HG02798 (cell line): Measurements from ENCODE around the gene MAP3K12.
A peak's percentile ranks its signal among the peaks of the same experiment; 100 is the strongest.

Experiments
- ATAC-seq: cut with Tn5 transposase; IDR thresholded peaks from one replicate; pipeline ENCODE4 v1.9.1; 2021; ENCODE audit warnings: mild to moderate bottlenecking; ENCODE audit not compliant: unreplicated experiment, poor library complexity

The MAP3K12 gene

DNA sequence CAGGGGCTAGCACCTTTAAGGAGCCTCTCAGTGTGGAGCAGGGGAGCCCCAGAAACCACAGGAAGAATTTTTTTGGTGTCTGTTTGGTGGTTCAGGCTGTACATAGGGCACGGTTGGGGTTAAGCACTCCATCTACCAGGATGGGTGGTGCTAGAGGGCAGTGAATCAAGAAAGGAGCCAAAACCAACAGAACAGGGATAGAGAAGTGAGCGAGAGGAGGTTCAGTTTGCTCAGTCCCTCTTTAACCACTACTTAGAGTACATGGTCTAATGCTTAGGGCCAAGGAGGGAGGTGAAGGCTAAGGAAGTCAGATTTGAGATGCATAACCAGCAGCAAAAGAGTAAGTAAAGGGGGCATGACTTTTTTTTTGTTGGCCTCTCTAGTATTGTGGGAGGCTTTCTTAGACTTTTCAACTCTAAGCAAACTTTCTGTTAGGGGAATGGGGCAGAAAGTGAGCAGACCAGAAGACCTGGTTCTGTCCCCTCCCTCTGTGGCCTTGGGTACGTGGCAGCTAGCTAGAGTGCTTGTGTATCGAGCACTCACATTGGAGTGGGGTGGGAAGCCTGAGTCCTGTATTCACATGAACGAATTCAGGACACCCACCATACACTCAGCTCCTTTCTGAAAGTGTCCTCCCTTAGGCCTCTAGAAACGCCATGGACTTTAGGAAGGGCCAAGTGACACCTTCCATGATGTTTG, 14.6 kb upstream of the MAP3K12 start:
- ATAC-seq = no peak

DNA sequence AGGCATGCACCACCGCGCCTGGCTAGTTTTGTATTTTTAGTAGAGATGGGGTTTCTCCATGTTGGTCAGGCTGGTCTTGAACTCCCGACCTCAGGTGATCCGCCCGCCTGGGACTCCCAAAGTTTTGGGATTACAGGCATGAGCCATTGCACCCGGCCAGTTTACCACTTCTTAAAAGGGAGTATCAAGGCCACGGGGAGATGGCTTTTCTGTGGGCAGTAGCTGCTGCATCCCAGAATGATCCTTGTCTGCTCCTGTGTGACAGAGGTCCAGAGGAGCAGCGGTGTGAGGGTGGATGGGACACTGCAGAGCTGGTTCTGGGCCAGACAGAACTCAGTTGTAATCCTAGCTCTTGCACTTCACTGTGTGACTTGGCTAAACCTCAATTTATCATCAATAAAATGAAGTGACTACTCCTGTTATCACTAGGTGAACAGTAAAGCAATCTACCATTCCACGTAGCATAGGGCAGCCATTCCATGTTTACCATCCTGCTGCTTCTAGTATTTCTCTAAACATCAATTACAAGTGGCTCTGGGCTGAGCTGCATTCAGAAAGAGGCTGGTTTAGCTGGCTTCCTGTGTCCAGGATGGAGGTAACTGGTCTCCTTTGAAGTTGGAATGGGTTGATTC, 11.0 kb upstream of the MAP3K12 start:
- ATAC-seq = no peak

DNA sequence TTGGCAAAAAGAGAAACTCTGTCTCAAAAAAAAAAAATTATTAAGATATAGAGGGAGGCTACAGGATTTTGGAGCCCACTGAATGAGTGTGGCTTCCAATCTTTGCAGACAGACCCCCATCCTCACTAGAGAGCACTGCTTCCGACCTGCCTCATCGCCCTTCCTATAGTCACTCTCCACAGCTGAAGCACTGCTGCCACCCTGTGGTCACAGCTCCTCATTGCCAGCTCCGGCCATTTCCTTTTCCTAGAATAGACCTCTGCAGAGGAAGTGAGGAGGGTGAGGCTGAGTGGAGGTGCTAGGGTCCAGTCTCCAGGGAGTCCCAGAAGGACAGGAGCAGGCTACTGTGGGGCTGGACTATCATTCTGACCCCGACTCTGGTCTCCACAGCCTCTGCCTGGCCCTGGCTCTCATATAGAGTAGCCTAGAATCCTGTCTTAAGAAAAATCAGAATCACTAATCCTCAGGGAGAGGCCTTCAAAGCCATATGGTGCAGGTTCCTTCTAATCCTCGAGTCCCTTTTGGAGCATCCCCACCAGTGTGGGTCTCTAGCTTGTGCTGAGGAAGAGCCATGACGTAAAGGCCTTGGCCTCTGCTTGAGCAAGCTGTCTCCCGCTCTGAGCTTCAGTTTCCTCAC, 9.4 kb upstream of the MAP3K12 start:
- ATAC-seq = peak; percentile 88

DNA sequence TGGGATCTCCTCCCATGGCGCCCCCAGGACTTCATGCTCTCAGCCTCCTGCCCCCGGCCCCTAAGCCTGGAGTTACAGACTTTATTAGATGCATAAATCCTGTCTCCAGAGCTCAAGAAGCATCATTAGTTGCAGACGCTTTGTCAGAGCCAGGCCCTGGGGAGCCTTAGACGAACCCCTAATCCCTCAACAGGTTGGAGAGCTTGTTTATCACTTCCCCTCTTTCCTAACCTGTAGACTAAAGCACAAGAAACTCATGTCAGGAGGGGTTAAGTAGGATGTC, 8.3 kb upstream of the MAP3K12 start:
- ATAC-seq = no peak

DNA sequence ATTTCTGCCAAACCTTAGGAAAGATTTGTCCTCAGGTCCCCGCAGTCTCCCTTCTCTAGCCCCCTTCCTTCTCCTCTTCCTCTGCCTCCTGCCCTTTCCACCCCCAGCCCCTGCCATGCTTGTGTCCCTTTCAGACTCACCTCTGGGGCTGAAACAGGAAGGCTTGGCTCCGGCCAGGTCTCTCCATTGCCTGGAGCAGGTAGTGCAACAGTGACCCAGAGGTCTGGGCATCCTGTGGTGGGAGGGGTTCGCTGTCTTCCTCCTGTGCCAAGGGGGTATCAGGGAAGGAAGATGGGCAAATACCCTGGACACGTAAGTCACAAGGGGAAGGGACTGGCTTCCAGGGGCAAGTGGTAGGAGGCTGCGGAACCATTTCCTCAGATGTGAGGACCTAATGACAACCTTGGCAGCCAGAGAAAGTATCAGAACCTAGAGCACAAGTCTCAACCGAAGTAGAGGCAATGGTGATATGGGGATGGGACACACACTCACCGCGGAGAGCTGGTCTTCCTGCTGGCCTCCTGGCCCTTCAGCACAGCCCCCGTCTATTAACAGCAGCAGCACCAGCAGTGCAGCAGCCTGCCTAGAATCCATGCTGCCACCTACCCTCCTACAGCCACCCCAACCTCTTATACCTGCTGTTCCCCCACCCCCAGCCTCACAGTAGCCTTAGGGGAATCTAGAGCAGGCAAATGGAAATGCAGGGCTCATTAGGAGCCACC, 7.8 kb upstream of the MAP3K12 start, which contains the start of gene NPFF:
Gene NPFF (minus strand): TSS at position 604 of the 722 bp plus-strand sequence. CDS start 10 bp downstream, at position 594.
- ATAC-seq = no peak

DNA sequence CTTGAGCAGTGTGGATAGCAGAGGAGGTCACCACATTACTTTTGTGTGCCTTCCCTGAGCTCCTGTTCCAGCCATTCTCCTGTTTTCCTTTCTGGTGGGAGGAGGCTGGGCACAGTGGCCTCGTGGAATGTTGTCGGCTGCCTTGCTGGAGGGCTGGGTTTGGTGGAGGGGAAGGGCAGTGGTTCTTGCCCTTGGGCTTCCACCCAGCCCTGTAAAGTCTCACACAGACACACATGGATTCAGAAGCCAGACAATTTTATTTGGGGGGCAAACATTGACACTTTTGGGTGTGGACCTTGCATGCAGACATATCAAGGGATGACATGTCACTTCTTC, 7.2 kb upstream of the MAP3K12 start:
- no peak for ATAC-seq

DNA sequence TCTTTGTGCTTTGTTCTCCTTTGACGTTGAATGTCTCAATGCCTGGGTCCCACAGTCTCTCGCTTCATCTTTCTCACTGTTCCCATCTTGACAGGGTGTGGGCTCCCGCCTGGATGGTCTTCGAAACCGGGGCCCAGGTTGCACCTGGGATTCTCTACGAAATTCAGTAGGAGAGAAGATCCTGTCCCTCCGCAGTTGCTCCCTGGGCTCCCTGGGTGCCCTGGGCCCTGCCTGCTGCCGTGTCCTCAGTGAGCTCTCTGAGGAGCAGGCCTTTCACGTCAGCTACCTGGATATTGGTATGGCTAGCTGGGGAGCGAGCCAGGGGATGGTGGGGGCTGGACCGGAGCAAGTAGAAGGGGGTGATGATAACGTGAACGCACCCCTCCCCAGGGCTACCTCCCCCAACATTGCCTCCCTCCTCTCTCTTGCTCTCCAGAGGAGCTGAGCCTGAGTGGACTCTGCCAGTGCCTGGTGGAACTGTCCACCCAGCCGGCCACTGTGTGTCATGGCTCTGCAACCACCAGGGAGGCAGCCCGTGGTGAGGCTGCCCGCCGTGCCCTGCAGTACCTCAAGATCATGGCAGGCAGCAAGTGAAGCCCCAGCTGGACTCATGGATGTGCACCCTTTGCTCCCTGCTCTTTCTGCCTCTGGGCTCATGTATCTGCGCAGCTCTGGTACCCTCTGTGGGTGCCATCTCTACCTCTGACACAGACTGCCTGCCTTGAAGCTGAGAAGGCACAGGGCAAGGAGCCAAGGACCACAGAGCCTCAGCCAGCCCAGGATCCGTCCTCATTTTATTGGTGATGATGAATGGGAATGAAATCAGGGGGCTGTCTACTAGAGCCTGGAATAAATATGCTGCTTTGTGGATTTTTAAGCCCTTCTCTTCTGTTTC, 6.5 kb upstream of the MAP3K12 start:
- no peak for ATAC-seq

DNA sequence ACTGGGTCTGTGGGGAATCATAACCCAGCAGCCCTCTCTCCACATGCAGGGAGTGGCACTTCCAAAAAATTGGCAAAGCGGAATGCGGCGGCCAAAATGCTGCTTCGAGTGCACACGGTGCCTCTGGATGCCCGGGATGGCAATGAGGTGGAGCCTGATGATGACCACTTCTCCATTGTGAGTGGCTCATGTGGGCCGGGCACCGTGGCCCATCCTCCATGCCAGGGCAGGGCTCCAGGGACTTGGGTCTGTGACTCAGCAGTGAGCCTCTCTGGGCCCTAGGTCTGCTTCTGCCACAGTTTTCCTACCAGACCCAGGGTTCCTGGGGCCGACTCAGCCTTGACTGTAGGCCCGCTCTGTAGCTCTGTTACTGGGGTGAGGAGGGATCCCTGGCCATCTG, 5.8 kb upstream of the MAP3K12 start:
- no peak for ATAC-seq

DNA sequence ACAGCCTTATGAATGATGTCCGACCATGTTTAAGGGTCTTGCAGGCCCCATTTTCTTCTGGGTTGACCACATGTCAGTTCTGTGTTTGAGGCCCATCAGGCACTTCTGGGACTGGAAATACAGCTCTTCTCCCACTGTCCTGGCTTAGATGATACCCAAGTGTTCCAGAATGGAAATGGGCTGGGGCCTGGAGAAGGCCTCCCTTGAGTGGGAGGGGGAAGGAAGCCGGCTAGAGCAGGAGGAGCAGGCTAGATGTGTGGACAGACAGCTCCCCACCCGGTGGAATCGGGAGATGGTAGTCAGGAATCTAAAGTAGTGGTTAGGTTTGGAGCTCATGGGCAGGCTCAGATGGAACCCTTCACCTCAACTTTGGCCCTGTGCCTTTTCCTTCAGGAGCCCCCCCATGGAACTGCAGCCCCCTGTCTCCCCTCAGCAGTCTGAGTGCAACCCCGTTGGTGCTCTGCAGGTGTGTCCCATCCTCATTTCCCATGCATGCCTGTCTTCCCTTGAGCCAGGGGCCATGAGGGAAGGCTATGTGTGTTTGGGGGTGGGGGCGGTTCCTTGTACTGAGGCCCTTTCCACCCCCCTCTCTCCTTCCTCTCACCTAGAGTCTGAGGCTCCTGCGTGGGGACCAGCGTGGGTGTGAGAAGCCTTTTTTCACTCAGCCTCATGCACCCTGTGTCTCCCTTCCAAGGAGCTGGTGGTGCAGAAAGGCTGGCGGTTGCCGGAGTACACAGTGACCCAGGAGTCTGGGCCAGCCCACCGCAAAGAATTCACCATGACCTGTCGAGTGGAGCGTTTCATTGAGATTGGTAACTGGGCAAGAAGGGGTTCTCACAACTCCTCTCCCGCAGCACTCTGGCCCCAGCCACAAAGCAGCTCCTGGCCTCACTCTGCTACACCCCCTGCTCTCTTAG, 5.0 kb upstream of the MAP3K12 start:
- ATAC-seq = no peak

DNA sequence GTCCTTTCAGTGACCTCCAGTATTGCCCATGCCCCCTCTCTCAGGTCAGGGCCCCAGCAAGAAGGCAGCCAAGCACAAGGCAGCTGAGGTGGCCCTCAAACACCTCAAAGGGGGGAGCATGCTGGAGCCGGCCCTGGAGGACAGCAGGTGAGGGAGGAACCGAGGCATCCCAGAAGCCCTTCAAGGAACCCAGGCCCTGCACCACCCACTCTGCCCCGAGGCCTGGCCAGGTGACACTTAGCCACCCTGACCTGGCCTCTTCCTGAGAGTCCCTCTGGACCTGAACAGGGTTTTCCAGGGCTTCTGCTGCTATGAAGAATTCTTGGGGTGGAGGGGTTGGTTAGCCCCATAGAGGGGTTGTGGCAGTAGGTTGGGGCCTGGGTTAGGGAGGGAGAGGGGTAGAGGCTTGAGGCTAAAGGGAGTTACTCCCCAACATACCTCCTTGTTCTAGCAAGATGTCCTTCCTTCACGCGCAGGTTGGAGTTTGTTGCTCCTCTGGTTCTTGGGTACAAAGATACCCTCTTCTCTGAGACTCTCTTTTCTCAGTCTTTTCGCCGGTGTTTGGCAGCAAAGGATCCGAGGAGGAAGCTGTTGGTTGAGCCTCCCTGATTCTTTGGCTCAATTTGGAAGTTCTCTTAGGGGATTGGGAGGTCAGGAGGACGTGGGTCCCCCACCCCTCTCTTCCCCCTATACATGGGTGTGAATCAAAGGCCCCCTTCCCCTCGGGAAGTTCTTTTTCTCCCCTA, 3.9 kb upstream of the MAP3K12 start:
- no peak for ATAC-seq

DNA sequence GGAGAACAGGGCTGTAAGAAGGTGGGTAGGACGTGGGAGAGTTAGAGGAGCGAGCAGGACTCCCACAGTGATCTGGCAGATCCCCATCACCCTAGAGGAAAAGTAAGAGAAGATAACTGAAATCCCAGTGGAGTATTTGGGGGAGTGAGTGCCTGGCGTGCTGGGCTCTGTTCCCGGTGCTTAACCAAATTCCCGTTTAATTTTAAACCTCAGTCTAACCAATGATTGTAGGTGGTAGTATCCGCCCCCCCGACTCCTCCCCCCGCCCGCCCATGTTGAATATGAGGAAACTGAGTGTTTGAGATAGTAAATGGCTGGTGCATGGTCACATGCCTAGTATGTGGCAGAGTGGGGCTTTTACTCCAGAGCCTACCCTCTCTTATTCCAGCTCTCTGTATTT, 3.1 kb upstream of the MAP3K12 start:
- ATAC-seq = no peak

DNA sequence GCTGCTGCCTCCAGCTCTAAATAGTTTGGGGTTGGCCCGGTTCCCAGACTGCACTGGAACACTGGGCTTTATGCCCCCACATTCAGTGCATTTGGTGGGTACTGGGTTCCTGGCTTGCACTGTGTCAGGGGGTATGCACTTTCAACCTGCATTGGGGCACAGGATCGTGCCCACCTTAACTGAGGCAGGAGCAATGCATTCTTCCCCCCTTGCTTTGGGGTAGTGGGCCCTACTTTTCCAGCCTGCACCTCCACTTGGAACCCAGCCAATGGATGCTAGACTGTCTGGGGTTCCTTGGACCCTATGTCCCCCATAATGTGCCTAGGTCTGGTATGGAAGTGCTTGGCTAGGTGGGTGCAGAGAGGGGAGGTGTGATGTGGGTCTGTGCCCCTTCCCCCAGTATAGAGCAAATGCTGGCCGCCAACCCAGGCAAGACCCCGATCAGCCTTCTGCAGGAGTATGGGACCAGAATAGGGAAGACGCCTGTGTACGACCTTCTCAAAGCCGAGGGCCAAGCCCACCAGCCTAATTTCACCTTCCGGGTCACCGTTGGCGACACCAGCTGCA, 2.4 kb upstream of the MAP3K12 start:
- no peak for ATAC-seq

DNA sequence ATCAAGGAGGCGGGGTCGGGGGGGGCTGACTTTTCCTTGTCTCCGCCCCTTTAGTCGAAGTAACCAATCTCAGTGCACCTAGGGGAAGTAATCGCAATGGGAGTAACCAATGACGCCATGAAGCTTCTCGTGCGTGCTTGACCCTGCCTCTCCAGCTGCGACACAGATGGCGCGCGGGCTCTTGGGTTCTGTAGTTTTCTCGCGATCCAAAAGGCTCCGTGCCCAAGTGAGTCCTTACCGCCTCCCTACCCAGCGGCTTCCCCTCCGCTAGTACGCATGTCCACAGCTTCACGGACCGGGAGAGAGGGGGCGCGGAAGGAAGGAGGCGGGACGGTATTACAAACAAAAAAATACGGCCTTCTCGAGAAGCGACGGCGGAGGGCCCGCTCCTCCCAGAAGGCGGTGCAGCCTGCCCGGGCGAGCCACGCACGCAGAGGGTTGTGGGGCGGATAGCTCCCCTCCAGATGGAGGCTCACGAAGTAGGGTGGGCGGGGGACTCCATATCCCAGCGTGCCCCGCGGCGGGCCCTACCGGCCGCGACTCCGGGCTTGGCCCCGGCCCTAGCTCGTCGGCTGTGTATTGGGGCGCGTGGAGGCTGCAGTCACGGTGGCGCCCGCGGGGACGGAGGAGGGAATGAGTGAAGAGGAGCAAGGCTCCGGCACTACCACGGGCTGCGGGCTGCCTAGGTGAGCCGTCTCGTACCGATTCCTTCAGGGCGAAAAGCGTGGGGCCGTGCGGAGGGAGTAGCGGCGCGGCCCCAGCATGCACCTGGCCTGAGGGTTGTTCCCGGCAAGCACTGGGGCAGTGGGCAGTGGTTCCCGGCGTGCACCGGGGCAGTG, 1.7 kb upstream of the MAP3K12 start, which contains the start of gene TARBP2:
Gene TARBP2 (plus strand): TSS at position 508 of the 839 bp plus-strand sequence. CDS start 126 bp downstream, at position 634.
- peak; percentile 81 for ATAC-seq

DNA sequence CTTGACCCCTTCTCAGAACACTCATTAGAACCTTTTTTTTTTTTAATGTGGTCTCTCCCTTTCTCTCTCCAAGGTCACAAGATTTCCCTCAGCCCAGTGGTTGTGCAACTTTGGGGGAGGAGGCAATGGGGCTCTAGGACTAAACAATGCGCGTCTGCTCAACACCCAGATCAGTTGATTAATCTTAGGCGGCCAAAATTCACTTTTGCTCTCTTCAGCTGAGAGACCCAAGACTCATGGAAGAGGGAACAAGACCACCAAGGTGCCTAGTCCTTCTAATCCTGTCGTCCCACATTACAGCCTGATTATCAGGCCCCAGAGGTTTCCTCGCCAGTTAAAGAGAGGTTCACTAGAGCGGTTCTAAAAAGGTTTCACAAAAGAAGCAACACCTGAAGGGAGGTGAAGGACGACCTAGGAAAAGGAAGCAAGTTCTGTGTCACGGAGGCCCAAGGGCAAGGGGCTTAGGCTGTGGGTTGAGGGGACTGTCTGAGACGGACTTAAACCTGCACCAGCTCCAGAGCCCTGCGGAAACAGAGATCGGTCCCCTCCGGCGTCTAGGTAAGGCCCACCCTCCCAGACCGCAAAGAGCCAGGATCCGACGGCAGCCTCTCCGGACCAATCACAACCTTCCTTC, 1.0 kb upstream of the MAP3K12 start:
- no peak for ATAC-seq

DNA sequence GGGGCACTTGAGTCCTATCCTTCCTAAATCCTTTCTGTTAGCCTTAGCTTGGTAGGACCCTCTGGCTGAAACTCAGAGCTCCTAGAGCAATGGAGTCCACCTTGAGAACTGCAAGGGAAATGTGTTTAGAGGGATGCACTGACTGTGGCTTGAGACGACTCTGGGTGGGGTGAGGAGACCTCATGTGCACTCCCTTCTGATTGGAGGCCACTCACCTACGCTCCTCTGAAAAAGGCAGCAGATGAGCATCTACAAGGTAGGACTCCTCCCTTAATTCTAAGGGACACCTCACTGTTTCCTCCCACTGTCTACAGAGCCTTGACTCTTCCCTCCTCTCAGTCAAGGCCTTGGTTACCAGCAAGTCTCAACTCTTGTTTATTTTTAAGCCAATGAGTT, 1.0 kb downstream of the MAP3K12 start:
- no peak for ATAC-seq

DNA sequence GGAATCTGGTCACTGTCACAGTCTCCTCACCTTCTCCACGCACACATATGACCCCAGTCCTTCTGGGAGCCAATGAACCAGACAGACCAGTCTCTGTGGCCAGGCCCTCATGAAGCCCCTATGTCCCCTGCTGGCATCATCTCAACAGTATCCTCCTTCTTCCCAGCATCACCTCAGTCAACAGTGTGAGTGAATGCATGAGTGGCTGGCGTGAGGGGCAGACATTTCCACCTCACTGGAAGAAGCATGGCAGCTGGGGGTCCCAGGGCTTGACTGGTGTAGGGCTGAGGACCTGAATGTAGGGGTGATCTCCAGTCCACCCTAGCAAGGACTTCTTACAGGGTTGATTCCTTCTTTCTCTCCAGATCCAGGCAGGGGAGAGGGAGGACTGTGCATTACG, 1.8 kb downstream of the MAP3K12 start:
- no peak for ATAC-seq

DNA sequence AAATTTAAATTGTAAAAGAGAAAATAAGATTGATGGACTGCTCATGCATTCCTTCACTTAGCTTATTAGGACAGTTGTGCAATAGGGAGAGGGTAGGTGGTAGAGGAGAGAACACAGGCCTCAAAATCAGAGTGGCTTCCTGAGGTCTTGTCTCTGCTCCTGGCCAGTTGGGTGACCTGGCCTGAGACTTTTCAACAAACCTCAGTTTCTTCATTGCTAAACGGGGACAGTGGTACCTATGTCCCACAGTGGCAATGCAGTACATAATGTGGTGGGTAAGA, 2.6 kb downstream of the MAP3K12 start:
- no peak for ATAC-seq
